ENCODE measurements around the gene CCDC60.

- TF ChIP-seq POLR2A (IDR thresholded peaks at IDR 0.05) (no peak), CTCF (IDR thresholded peaks at IDR 0.05) (no peak), EP300 (IDR thresholded peaks at IDR 0.05) (no peak), POLR2AphosphoS5 (IDR thresholded peaks at IDR 0.05) (no peak)
Measured at GRCh38 chr12:119448611-119449131, 114.1 kb downstream of the CCDC60 start.
